ENCODE measurements around the gene GGT6.

Gene GGT6

GRCh38 chr17:4522661-4523060, 37.7 kb downstream of the GGT6 start:
- no peak for DNase-seq (ENCODE audit: low spot score)

GRCh38 chr17:4520894-4521600, 39.3 kb downstream of the GGT6 start:
- no peak for DNase-seq (ENCODE audit: low spot score)

- no peak for DNase-seq (ENCODE audit: low spot score)
These were observed 40.1 kb downstream of the GGT6 start for GRCh38 chr17:4520060-4520893.

- no peak for DNase-seq (ENCODE audit: low spot score)
These were observed 41.0 kb downstream of the GGT6 start for GRCh38 chr17:4519361-4519788.

GRCh38 chr17:4518901-4519300, 41.5 kb downstream of the GGT6 start:
- no peak for DNase-seq (ENCODE audit: low spot score)

- DNase-seq (ENCODE audit: low spot score) = no peak
These were observed 43.6 kb downstream of the GGT6 start for GRCh38 chr17:4516735-4517134.

GRCh38 chr17:4515501-4515900, 44.9 kb downstream of the GGT6 start:
- no peak for DNase-seq (ENCODE audit: low spot score)

GRCh38 chr17:4514779-4515178, 45.6 kb downstream of the GGT6 start:
- no peak for DNase-seq (ENCODE audit: low spot score)

- no peak for DNase-seq (ENCODE audit: low spot score)
These were observed 46.2 kb downstream of the GGT6 start for GRCh38 chr17:4514206-4514605.

GRCh38 chr17:4513113-4514032, 47.0 kb downstream of the GGT6 start:
- no peak for DNase-seq (ENCODE audit: low spot score)

GRCh38 chr17:4512156-4513112, 47.9 kb downstream of the GGT6 start:
- no peak for DNase-seq (ENCODE audit: low spot score)

- no peak for DNase-seq (ENCODE audit: low spot score)
These were observed 49.0 kb downstream of the GGT6 start for GRCh38 chr17:4511199-4511932.

GRCh38 chr17:4510618-4510941, 49.8 kb downstream of the GGT6 start:
- no peak for DNase-seq (ENCODE audit: low spot score)

- DNase-seq (ENCODE audit: low spot score) = no peak
These were observed 50.3 kb downstream of the GGT6 start for GRCh38 chr17:4509923-4510617.

- DNase-seq (ENCODE audit: low spot score) = no peak
These were observed 51.0 kb downstream of the GGT6 start for GRCh38 chr17:4509401-4509800.

- no peak for DNase-seq (ENCODE audit: low spot score)
These were observed 52.2 kb downstream of the GGT6 start for GRCh38 chr17:4508207-4508606.

GRCh38 chr17:4507361-4508111, 52.8 kb downstream of the GGT6 start:
- DNase-seq (ENCODE audit: low spot score) = no peak

Data from CD4-positive, alpha-beta T cell treated with Interleukin-6 at 100 ng/mL for 8 hours (primary cell).